NCI-H1436 treated with DMSO at 0.1 percent for 48 hours (cell line): ENCODE measurements around the gene PYCARD.
A peak's percentile ranks its signal among the peaks of the same experiment; 100 is the strongest.
"Not testable (repeated sequence)": the region's sequence is repeated elsewhere in the genome, so short reads cannot be mapped to it uniquely, and the experiment has no call there.

Experiments used
- DNase-seq: peaks from one replicate; lab custom pipeline; 2025; lab: John Stamatoyannopoulos, UW

The PYCARD gene

DNA sequence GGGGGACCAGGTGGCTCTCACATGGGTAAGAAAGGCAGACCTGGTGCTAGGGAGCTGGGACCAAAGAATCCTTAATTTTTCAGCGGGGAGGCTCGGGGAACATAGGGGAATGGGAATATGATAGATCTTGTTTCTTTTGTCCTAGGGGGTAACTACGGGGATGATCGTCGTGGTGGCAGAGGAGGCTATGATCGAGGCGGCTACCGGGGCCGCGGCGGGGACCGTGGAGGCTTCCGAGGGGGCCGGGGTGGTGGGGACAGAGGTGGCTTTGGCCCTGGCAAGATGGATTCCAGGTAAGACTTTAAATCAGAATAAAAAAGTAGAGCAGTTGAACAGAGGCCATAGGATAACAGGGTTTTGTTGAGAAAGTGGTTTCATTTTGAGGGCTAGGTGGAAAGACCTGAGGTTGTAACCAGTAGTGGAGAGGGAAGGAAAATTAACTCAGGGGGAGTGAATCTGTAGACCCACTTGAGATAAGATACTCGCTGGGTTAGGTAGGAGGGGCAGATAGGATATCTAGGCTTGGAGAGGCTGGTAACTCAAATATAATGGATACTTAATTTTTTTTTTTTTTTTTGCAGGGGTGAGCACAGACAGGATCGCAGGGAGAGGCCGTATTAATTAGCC lies 11.6 kb downstream of the PYCARD start:
- DNase-seq: no peak

DNA sequence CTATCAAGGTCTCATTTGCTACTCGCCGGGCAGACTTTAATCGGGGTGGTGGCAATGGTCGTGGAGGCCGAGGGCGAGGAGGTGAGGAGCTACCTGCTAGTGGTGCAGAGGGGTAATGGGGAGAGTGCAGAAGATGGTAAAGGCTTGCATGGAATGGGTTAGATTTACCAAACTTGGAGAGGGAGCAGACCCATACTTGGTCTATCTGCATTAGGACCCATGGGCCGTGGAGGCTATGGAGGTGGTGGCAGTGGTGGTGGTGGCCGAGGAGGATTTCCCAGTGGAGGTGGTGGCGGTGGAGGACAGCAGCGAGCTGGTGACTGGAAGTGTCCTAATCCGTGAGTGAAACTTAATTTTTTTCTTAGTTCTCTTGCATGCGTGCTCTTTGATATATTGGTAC lies 12.5 kb downstream of the PYCARD start:
- DNase-seq: no peak

DNA sequence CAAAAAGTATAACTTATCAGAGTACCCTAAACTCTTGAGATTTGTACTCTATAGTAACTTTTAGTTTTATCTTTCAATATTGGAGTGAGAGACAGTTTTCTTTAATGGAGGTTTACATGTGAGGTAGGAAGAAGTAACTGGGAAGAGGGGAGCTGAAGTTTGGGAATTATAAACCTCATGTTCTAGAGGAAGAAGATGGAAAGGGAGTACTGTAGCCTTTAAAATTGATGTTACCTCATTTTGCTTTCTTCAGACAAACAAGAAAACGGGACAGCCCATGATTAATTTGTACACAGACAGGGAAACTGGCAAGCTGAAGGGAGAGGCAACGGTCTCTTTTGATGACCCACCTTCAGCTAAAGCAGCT lies 13.2 kb downstream of the PYCARD start:
- no peak for DNase-seq

DNA sequence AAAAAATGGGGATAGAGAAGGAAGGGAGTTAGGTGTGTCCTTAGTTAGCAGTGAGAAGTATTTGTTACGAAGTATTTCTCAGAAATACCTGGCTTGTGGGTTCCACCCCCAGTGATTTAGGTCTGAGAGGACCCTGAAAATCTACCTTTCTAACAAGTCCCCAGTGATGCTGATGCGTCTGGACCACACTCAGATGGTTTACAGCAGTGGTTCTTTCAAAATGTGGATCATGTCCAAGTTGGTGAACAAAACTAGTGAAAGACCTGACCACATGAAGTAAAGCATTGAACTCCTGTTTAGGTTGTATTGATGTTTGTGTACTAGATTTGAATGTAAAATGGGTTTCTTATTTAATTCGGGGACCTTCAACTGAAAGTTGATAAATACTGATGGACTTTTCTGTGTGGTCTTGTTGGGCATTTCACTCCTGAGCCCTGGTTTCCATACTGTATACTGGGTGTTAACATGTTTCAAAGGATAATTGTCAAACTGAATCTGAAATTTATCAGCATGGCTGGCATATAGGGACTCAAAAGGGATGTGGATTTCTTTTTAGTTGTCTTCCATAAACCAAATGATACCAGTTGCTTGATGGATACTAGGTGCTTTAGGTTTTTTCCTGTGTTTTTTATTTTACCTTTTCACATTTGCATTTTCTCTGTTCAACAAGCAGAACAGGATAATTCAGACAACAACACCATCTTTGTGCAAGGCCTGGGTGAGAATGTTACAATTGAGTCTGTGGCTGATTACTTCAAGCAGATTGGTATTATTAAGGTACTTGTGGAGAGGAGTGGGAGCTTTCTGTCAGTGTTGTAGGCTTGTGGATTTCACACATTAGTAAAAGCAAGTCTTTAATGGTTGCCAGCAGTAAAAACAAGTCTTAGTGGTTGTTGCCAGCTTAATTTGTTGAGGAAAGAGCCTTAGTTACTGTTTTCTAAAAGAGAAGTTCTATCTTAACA lies 13.8 kb downstream of the PYCARD start:
- no peak for DNase-seq

DNA sequence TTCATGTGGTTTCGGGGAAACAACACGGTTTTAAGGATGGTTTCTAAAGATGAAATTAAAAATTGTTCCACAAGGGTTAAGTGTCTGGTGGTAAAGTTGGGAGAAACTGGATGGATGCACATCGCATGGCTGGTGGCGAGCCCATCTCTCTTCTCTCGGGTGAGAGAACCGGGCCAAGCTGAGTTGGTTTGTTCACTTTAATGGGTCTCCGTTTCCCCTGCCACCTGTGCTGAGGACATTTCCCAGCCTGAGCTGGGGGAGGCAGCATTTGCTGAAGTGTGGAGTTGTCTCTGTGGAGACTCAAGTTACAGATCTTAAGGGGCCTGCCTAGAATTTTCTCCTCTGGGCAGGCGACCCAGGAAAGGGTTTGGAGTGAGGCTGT lies 14.8 kb downstream of the PYCARD start:
- no peak for DNase-seq

DNA sequence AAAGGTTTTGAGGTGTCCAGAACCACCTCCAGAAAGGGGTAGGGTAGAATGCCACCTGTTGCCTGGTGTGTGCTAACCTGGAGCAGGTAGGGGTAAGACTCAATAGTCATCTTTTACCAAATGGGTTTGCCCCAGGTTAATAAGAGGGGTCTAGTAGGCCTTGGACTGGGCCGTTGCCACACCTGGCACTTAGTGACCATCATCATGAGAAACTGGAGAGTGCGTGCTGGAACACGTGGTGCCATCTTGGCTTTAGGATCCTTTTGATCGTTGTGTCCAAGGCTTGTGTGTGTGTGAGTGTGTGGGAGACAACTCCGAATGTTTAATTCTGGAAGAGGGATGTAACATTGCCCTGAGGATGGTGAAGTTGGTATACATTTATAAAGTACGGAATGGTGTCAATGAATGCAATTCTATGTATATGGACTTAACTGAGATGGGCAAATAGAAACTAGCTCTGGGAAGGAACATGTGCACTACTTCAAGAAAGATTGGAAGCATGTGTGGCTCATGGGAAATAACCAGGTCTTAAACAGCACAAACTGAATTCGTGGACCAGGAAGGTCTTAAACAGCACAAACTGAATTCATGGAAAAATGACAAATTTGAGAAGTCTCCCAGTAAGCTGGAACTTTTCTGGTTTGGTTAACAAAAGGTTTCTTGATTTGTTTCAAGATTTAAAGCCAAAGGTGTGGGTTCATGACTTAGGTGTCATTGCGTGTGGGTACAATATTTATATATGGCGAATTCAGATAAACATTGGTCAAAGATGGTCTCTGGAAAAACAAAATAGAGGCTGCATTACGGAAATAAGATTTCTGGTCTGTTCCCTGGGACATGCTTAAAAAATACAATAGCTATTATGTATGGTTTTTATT lies 15.4 kb downstream of the PYCARD start:
- DNase-seq: no peak

DNA sequence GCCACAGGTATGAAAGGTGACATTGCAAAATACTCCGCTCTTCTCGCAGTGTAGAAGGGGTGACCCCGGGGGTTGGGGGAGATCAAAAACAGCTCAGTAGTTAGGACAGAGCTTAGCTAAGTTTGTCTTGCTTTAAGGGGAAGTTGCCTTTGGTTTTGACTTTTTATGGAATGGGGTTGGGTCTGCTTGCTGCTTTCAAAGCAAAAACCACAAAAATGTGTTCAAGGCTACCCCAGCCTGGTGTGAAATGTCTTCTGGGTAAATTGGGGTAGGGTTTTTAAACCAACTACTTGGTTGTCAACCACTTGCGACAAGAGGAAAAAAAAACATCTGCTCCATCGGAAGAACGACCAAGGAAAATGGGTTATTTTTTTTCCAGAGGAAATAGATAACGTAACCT lies 16.4 kb downstream of the PYCARD start:
- no peak for DNase-seq

DNA sequence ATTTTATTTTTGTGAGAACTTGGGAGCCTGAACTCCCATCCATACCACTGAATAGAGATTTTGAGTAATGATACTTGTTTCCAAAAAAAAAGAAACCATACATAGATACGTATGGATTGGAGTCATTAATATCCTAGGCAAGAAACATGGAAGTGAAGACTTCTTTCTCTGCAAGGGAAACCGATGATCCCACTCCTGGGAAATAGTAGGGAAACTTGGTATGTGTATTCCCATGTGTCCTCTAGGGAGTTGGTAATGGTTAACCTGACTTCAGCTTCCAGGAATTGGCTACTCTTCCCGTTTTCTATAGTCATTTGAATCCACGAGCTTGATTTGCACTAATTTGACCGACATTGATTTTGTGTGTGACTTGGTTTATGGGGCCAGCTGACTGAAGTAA lies 17.2 kb downstream of the PYCARD start:
- DNase-seq: no peak

DNA sequence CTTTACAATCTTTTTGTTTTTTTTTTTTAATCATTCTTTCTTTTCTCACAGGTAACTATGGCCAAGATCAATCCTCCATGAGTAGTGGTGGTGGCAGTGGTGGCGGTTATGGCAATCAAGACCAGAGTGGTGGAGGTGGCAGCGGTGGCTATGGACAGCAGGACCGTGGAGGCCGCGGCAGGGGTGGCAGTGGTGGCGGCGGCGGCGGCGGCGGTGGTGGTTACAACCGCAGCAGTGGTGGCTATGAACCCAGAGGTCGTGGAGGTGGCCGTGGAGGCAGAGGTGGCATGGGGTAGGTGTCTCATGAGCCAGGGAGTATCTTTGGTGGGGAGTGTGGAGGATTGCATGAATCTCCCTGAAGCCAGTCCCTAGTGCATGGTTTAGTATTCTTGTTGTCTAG lies 17.7 kb downstream of the PYCARD start:
- no peak for DNase-seq

DNA sequence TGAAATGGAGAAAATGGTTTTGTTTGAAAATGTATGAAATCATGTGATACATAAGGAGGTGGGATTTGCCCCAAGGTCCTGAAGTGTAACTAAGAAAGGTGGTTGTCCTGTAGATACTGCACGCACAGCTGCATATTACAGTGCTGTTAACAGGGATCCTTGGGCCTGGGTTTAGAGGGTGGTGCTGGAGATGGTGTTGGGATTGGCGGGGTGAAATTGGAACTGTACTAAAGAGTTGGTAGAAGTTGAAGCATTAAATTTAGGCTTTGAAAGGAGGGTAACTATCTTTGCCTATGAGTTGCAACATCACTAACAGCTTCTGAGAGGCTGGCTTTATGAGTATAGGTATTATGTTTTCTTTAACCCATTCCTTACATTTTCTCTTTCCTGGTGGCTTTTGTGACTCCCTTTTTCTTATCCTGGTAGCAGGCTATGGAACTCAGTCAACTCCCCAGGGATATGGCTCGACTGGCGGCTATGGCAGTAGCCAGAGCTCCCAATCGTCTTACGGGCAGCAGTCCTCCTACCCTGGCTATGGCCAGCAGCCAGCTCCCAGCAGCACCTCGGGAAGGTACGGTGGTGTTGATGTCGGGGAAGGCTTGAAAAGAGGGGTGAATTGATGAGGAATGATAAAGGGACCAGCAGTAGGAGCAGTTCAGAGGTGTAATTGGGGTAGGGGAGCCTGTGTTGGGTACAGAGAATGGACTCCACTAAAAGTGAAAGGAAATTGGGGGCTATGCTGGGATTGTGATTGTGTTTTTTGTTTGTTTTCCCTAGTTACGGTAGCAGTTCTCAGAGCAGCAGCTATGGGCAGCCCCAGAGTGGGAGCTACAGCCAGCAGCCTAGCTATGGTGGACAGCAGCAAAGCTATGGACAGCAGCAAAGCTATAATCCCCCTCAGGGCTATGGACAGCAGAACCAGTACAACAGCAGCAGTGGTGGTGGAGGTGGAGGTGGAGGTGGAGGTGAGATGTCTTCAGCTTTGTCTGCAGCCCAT lies 18.8 kb downstream of the PYCARD start:
- DNase-seq: no peak

DNA sequence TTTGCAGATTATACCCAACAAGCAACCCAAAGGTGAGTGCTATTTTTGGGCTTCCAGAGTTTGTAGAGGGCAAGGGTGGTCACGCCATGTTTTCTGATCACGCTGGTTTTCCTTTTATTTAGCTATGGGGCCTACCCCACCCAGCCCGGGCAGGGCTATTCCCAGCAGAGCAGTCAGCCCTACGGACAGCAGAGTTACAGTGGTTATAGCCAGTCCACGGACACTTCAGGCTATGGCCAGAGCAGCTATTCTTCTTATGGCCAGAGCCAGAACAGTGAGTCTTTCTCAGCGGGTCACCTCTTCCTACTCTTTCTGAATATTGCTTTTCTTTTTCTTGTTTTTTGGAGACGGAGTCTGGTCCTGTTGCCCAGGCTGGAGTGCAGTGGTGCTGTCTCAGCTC lies 20.2 kb downstream of the PYCARD start:
- no peak for DNase-seq

DNA sequence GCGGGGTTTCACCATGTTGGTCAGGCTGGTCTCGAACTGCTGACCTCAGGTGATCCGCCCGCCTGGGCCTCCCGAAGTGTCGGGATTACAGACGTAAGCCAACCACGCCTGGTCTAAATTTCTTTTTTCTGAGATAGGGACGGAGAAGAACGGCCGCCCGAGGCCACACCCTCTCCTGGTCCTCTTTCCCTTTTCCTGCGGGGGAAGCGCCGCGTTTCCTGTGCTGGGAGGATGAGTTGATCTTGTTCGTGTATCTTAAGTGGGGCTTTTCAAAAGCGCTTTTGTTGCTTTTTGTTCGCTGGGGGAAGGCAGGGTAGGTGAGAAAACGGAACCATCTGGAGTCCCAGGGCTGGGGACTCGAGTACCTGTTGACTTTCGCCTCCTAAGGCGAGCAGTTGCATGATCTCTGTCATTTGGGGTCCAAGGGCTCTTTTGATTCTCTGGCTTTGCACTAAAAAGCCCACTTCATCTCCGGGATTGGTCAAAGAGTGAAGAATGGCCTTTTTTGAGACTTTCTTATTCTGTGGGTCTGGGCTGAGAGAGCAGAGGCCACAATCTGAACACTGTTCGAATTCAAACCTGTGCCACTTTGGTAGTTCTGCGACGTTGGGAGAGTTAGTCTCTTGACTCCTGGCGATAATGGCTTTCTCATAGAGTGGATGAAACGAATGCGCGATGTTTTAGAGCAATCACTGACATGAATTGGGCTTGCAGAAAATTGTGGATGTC lies 21.3 kb downstream of the PYCARD start:
- no peak for DNase-seq

DNA sequence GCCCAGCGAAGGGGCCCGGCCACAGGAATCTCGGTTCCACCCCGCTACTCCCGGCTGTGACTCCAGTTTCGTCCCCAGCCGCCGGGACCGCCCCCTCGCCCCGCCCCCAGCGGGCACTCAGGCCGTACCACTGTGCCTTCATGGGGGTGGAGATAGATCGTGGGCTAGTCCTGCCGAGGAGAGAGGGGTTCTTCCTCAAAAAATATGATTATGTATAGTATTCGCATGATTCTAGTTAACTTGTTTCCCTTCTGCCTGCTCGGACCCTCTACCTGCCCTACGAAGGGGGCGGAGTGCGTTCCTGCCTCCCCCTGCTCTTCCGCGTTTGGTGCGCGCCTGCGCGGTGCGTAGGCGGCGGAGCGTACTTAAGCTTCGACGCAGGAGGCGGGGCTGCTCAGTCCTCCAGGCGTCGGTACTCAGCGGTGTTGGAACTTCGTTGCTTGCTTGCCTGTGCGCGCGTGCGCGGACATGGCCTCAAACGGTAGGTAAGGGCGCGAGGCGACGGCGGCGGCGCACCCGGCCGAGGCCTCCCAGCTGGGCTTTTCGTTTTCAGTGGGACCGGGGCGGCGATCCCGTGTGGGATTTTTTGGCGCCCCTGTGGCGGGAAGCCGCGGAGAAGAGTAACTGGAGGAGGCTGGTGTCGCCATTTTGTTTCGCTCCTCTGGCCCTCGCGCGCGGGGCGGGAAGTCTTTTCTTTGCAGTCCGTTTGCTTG lies 22.7 kb downstream of the PYCARD start, which contains the start of gene FUS:
Gene FUS (plus strand): TSS at position 393 of the 713 bp plus-strand sequence. CDS start 76 bp downstream, at position 469.
- peak; percentile 59 for DNase-seq

DNA sequence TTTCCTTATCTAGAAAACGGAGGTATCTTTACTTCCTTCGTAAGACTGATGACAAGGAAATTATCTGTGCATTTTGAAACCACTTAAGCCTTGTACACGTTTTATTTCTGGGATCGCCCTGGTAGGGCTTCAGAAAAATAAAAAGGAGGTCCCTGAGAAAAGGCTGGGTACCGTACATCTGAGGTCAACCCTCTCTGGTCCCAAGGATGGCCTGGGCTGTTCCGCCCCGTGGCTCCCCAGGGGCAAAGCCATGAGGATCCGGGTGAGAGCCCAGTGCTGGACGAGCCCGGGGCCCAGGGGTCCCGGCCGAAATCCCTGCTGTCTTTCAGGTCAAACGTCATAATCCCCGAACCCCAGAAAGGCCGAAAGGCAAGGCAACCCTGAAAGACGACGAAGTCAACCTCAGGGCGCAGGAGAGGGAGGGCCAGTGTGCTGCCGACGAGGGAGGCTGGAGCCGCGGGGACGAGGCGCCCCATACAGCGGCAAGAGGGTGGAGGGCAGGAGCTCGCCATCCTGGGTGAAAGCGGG lies 23.3 kb downstream of the PYCARD start:
- DNase-seq: no peak

DNA sequence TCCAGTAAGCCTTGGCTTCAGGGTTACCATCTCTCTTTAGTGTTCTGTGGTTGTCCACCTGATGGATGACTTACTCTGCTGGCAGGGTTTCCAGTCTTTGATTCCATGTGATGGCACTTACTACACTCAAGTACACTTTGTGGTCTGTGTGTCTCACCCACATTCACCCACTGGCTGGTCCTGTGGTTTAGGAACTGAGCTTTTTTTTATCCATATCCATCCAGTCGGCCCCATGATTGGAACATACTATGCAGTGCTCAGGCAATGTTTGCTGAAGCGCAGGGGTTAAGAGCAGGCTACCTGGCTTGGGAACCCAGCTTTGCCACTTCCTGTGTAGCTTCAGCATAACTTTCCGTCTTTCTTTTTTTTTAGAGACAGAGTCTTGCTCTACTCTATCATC lies 25.4 kb downstream of the PYCARD start:
- DNase-seq: no peak

DNA sequence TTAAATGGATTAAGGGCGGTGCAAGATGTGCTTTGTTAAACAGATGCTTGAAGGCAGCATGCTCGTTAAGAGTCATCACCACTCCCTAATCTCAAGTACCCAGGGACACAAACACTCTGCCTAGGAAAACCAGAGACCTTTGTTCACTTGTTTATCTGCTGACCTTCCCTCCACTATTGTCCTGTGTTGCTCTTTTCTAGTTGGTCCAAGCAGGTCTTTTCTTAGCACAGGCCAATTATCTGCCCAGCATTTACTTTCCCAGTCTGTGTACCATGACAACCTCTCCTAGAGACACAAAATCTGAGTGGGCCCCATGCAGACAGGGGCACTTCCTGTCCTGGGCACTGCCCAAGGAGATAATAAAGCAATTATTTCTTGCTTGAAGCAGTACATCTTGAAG lies 32.5 kb downstream of the PYCARD start:
- DNase-seq: not testable (repeated sequence)

DNA sequence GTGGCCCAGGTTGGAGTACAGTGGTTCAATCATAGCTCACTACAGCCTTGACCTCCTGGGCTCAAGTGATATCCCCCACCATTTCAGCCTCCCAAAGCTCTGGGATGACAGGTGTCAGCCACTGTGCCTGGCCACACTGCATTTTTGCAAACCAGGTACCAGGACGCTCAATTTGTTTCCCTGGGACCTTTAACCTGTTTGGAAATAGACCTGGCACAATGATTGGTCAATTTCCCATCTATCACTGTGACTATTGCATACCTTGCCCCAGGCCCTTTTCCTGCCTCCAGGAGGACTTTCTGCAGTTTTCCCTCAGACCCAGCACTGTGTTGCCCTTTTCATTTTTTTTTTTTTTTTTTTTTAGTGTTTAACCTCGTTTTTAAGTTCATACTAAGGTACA lies 33.7 kb downstream of the PYCARD start:
- DNase-seq: no peak

DNA sequence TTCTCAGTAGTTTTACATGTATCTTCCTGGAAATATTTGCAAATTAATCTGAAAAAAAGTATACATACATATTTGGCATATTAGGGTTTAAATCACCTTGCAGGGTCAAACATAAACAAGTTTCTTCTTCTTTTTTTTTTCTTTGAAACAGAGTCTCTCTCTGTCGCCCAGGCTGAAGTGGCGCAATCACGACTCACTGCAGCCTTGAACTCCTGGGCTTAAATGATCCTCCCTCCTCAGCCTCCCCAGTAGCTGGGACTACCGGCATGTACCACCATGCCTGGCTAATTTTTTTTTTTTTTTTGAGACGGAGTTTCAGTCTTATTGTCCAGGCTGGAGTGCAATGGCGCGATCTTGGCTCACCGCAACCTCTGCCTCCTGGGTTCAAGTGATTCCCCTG lies 35.2 kb downstream of the PYCARD start:
- DNase-seq: no peak

DNA sequence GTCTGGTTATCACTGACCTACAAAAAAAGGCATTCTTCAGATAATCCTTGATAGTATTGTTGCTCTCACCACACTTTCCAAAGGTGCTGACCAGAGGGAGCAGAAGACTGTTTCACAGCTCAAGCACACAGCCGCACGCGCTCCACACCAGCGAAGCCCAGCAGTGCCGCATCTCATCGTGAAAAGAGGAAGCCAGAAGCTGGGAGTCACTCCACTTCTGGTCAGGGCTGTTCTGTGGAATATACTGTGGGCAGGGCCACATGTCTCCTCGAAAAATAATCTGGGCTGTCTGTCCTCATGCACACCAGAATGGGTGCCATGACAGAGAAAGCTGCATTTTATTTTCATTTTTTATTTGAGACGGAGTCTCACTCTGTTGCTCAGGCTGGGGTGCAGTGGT lies 45.4 kb downstream of the PYCARD start:
- no peak for DNase-seq
